ENCODE measurements around the gene P2RY2.
"Not testable (repeated sequence)": the region's sequence is repeated elsewhere in the genome, so short reads cannot be mapped to it uniquely, and the experiment has no call there.

Gene P2RY2

GRCh38 chr11:73273222-73273895, 55.3 kb downstream of the P2RY2 start:
- FAIRE-seq (no peak), DNase-seq (ENCODE audit: extremely low spot score, insufficient read length, low read depth) (no peak)

GRCh38 chr11:73274191-73274590, 56.1 kb downstream of the P2RY2 start:
- not testable (repeated sequence) for FAIRE-seq

GRCh38 chr11:73274722-73275380, 56.8 kb downstream of the P2RY2 start:
- DNase-seq (ENCODE audit: extremely low spot score, insufficient read length, low read depth) (no peak), FAIRE-seq (no peak)

More at GRCh38 chr11:73274191-73274590, 56.1 kb downstream of the P2RY2 start:
- not testable (repeated sequence) for DNase-seq (ENCODE audit: extremely low spot score, insufficient read length, low read depth)

DNA sequence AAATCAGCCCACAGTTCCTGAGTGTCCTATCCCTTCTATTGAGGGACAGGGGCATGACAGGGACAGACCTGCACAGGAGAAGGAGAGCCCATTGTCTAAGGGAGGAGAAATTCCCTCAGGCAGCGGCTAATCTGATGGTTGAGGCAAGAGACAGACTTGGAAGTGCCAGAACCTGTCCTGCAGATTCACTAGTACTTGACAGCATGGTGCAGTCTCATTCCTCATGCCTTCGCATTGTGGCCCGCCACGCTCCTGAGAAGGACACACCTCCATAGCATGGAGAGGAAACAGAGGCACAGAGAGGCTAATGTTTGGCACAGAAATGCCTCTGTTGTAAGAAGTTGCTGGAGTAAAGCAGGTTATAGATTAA, 57.3 kb downstream of the P2RY2 start:
- FAIRE-seq, result no peak
- no peak for DNase-seq (ENCODE audit: extremely low spot score, insufficient read length, low read depth)

DNA sequence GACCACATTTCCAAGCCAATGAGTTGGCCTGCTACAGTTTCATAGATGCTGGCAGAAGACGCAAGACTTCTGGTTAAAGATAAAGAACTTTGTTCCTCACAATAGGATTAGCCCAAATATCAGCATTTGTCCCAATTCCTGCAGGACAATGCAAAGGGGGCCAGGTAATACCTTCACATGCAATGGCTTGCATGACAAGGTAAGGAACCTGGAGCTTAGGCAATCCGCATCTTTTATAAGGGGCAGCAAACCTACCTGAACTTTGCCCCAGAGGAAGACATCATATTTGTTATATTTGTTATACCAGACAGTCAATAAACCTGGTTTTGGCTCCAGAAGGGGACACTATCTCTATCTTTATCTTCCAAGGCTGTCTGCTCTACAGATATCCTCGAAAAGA, 59.4 kb downstream of the P2RY2 start:
- no peak for FAIRE-seq
- no peak for DNase-seq (ENCODE audit: extremely low spot score, insufficient read length, low read depth)

GRCh38 chr11:73280626-73281025, 62.5 kb downstream of the P2RY2 start:
- no peak for DNase-seq (ENCODE audit: extremely low spot score, insufficient read length, low read depth)
- no peak for FAIRE-seq

DNA sequence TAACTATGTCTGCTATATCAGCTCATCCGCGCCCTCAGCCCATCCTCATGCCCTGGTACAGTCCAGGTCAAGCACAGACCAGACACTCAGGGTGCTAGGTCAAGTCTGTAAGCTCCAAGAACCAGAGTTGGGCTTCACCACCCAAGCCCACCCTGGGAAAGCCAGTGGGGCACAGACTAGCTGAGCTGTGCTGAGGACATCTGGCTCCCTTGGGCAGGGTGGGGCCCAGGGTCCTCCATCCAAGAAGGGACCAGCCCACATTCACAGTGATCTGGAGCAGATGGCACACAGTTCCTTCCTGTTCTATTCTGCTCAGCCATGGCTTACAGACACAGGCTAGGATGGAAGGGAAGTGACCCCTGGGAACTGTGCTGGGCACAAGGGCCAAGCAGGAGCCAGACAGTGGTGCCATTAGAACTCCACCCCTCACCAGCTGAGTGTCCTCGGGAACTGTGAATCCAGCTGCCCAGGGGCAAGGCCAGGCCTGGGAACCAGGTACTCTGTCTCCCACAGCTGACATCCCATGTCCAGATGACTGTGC, 63.2 kb downstream of the P2RY2 start:
- FAIRE-seq (no peak), DNase-seq (ENCODE audit: extremely low spot score, insufficient read length, low read depth) (no peak)

DNA sequence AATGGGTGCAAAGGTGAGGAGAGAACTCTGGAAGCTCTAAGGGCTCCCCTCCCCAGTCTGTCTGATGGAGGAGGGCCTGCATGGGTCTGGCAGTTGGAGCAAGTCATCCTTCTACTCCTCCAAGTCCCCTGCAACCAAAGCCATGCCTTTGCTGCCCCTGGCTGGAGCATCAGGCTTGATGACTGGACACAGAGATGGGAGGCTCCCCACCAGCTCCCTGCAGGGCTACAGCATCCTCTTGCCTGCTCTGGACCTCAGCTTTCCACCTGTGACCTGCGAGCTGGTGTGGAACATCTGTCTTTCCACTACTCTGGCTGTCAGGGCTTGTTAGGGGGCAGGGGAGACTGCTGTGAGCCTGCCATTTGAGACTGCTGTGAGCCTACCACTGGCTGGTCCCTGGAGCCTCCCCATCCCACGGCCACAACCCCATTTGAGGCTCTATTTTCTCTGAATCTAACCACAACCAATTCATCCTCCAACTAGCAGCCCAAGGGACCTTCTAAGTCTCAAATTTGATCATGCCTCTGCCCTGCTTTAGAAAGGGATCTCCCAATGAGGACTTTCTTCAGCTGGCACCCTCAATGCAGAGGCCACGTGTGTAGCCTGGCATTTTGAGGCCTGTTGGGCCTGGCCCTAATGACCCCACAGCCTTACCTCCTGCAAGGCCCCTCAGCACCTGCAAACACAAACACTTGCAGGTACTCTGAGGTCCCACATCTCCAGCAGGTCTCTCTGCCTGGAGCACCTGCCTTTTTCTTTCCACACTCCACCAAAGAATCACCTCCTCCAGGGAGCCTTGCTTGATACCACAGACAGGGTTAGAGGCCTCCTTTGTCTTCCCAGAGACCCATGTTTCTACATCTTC, 63.9 kb downstream of the P2RY2 start:
- FAIRE-seq (no peak), DNase-seq (ENCODE audit: extremely low spot score, insufficient read length, low read depth) (no peak)

DNA sequence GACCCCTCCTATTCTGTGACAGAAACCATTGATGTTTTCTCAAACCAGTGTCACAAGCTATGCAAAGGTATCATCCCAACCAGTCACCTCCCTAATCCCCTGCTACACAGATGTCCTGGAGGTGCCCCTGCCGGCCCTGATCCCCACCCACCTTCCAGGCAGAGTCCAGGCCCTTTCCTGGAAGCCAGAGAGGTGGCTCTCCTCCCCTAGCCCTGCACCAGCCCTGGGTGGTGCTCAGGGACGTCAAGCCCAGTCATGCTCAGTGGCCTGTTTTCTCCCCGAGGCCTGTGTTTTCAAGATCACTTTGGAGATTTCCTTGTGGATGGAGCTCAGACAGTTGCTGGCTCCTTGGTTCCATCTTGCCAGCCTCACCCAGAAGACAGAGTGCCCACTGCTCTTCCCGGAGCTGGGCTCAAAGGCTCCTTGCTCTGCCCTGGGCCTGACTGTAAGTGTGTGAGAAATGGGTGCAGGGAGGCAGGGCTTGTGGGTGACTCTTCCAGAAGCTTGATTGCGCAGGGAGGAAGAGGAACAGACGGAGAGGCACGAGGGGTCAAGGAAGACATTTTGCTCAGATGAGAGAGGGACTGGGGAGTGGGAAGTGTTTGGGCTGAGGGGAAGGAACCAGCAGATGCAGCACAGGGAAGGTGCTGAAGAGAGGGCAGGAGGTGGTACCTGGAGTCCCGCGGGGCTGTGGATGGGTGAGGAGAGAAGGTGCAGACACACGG, 65.4 kb downstream of the P2RY2 start:
- FAIRE-seq, result no peak
- no peak for DNase-seq (ENCODE audit: extremely low spot score, insufficient read length, low read depth)

GRCh38 chr11:73284106-73284505, 66.0 kb downstream of the P2RY2 start:
- FAIRE-seq (no peak), DNase-seq (ENCODE audit: extremely low spot score, insufficient read length, low read depth) (no peak)

DNA sequence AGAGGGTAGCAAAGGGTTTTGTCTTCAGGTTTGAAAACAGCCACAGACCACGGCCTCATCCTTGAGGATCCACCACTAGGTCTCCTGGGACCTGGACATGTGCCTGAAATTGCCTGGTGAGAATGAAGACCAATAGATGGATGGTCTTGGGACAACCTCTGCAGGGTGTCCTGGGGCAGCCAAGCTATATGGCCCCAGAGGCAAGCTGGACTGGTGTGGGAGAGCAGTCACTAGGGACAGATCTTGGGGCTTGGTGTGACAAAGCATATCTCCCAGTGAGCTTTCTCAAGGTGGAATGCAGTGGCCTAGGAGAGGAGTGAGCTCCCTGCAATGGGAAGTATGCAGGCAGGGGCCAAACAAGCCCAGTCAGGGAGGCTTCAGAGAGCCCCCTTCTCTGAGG, 67.6 kb downstream of the P2RY2 start:
- FAIRE-seq (no peak), DNase-seq (ENCODE audit: extremely low spot score, insufficient read length, low read depth) (no peak)

Data from GM18507 (cell line).